ENCODE measurements around the gene PRSS8.

Gene PRSS8

GRCh38 chr16:31128711-31129567, 6.6 kb downstream of the PRSS8 start:
- no peak for DNase-seq (ENCODE audit: low read depth)

GRCh38 chr16:31127182-31127581, 8.3 kb downstream of the PRSS8 start:
- no peak for DNase-seq (ENCODE audit: low read depth)

- DNase-seq (ENCODE audit: low read depth), result no peak
Measured at GRCh38 chr16:31125844-31126243, 9.7 kb downstream of the PRSS8 start.

DNA sequence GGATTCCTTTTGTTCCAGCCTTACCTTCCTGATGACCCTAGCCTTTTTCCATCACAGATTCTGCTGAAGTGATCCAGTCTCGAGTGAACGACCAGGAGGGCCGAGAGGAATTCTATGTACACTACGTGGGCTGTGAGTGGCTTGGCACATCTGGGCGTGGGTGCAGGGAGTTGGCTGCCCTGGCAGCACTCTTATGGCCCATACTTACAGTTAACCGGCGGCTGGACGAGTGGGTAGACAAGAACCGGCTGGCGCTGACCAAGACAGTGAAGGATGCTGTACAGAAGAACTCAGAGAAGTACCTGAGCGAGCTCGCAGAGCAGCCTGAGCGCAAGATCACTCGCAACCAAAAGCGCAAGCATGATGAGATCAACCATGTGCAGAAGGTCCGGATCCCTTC, 15.4 kb downstream of the PRSS8 start:
- no peak for DNase-seq (ENCODE audit: low read depth)

DNA sequence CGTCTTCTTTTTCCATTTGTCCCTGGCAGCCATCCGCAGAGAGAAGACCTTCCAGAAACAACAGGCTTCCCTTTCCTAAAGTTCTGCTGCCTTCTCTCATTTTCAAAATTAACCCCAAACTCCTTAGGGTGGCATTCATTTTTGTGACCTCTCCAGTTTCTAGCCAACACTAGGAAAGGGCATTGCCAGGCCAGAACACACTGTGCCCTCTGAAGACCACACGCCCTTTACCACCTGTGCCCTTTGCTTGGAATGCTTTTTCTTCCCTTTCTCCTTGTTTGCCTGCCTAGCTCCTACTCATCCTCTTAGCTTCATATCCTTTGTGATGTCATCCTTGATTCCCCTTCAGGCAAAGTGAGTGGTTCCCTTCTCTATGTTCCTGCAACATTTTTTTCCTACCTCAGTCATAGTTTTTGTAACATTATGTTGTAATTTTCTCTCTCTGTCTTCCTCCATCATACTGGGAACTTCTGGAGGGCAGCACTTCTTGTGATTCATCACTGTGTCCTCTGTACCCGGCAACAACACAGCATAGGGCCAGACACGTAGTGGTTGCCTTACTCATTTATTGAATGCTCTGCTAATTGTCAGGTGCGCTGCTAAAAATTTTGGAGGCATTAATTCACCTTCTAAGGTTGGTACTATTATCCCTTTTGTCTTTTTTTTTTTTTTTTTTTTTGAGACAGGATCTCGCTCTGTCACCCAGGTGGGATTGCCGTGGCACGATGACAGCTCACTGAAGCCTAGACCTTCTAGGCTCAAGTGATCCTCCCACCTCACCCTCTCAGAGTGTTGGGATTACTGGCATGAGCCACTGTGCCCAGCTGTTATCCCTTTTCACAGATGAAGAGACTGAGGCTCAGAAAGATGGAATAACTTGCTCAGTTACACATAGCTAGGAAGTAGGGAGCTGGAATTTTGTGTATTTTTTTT, 17.0 kb downstream of the PRSS8 start:
- DNase-seq (ENCODE audit: low read depth), result no peak

DNA sequence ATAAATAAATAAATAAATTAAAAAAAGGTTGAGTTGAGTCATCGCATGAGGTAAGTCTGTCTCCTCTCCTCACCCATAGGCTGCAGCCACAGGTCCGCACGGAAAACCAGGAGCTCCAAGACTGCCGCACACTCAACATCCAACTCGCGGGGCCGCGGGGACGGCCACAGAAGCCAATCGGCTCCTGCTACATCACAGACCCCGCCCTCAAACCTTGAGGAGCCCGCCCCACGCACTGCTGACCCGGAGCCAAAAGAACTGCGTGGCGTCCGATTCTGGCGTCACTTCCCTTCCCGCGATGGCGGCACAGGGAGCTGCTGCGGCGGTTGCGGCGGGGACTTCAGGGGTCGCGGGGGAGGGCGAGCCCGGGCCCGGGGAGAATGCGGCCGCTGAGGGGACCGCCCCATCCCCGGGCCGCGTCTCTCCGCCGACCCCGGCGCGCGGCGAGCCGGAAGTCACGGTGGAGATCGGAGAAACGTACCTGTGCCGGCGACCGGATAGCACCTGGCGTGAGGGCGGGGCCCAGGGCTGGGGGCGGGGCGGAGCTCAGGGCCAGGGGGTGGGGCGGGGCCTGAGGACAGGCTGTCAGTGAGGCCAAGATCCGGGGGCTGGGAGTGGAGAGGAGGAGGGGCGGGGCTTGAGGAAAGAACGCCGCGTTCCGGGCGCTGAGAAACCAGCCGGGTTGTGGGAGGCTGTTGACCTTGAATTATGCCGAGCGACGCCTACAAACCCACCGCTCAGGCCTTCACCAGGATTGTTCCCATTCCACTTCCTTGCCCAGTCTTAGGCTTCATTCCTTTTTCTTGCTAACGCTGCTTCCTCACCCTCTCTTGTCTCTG, 17.9 kb downstream of the PRSS8 start, which contains the start of gene KAT8:
Gene KAT8, plus strand, starts transcription at position 281 of the 839 bp plus-strand sequence. Its CDS starts 18 bp downstream, at position 299.
- peak; percentile 93 for DNase-seq (ENCODE audit: low read depth)

- DNase-seq (ENCODE audit: low read depth), result no peak
Measured at GRCh38 chr16:31114468-31114867, 21.1 kb downstream of the PRSS8 start.

DNA sequence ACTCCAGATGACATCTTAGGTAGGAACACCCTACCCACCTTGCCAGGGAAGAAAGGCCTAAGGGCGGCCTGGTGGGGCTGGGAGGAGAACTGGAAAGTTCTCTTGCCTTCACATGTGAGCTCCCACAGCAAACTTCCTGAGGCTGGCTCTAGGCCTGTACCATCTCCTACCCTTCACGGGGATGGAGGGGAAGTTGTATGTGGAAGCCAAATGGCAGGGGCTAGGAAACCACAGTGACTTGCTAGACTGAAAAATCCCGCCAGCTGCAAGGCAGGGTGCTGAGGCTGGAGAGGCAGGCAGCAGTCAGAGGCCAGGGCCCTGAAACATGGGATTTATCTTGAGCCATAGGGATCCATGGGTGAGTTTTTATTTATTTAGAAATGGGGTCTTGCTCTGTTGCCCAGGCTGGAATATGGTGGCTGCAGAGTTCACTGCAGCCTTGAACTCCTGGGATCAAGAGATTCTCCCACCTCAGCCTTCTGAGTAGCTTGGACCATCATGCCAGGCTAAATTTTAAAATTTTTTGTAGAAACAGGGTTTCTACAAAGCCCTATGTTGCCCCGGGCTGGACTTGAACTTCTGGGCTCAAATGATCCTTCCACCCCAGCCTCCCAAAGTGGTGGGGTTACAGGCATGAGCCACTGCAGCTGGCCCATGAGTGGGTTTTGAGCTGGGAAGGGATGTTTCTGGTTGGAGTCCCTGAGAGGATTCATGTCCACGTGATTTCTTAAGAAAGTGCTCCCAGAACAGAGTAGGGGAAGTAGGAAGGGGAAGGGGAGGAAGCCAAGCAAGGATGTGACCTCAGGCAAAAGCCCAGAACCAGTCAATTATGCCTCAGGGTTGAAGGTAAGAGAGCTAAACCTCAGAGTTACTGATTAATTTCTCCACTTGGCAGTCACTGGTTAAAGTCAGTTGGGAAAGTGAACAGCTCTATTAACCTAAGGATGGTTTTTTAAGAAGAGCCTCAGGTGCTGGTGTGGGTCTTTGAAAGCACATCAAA, 22.1 kb downstream of the PRSS8 start:
- DNase-seq (ENCODE audit: low read depth), result no peak

GRCh38 chr16:31112711-31113110, 22.8 kb downstream of the PRSS8 start:
- DNase-seq (ENCODE audit: low read depth), result no peak

DNA sequence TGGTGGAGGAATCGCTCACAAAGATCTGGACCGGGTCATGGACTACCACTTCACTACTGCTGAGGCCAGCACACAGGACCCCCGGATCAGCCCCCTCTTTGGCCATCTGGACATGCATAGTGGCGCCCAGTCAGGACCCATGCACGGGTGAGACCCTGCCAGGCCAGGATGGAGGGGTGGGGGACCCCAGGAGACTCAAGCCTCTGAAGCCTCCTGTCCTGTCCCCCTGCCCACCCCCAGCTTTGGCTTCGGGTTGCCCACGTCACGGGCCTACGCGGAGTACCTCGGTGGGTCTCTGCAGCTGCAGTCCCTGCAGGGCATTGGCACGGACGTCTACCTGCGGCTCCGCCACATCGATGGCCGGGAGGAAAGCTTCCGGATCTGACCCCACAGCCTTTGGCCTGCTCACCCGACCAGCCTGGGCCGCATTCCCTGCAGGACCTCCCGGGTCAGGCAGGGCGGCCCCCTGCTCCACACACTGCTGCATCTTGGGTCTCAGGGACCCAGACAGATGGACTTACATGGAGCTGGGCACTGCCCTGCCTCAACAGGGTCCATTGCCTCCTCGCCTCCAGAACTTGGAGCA, 23.6 kb downstream of the PRSS8 start:
- DNase-seq (ENCODE audit: low read depth), result no peak

DNA sequence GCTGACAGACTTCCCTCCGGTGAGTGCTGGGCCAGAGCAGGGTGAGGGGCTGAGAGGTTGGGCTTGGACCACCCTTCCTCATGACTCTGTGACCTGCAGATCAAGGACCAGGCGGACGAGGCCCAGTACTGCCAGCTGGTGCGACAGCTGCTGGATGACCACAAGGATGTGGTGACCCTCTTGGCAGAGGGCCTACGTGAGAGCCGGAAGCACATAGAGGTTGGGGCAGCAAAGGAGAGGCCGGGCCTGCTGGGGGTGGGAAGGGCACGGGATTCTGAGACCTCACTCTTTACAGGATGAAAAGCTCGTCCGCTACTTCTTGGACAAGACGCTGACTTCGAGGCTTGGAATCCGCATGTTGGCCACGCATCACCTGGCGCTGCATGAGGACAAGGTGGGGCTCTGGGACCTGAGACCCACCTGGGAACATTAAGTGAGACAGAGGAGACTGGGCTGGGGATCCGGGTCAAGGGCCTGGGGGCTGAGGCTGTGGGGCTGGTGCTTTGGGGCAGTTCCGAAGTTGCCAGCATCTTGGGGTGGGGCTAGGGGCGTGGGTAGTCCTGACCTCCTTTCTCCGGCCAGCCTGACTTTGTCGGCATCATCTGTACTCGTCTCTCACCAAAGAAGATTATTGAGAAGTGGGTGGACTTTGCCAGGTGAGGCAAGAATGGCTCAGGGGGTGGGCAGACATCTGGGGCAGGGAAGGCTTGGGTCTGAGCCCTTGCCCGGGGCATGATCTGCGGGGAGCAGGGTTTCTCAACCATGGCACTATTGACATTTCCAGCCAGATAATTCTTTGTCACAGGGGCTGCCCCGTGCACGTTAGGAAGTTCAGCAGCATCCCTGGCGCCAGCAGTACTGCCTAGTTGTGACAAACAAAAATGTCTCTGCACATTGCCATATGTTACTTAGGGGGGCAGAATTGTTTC, 25.2 kb downstream of the PRSS8 start:
- no peak for DNase-seq (ENCODE audit: low read depth)

DNA sequence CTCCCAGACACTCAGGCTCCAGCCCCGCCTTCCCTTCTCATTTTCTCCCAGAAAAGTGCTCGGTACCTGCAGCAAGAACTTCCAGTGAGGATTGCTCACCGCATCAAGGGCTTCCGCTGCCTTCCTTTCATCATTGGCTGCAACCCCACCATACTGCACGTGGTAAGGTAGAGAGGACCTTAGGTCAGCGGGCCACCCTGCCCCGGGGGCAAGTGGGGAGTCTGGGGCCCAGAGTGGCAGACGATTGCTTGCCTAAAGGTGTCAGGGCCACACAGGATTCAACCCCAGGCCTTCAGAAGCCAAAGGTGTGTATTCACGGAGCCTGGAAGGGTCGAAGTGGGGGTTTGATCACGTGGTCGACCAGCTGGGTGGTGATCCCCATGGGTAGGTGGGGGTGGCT, 25.9 kb downstream of the PRSS8 start:
- no peak for DNase-seq (ENCODE audit: low read depth)

DNA sequence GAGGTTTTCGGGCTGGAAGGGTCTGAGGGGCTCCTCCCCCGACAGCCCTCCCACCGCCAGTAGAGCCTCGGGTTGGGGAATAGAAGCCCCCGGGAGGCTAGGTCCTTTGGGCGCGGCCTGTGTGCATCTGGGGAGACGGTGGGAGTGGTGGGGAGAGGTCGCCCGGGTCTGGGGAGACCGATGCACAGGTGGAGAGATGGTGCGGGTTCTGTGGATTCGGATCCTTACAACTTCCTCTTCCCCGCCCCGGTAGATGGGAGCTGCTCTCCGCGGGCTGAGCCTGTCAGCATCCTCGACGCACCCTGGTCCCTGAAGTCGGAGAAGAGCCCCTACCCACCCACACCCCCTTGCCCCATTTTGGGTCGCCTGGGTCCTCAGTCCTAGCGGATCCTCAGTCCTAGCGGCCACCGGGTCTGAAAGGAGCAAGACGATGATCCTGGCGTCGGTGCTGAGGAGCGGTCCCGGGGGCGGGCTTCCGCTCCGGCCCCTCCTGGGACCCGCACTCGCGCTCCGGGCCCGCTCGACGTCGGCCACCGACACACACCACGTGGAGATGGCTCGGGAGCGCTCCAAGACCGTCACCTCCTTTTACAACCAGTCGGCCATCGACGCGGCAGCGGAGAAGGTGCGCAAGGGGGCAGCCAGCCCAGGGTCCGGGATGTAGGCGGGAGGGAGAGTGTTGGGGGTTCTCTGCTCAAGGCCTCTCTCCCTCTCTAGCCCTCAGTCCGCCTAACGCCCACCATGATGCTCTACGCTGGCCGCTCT, 26.6 kb downstream of the PRSS8 start:
- no peak for DNase-seq (ENCODE audit: low read depth)

- peak; percentile 32 for DNase-seq (ENCODE audit: low read depth)
Measured at GRCh38 chr16:31108035-31108793, 27.3 kb downstream of the PRSS8 start, which contains the start of gene BCKDK. TSS of gene BCKDK (plus strand) at chr16:31108386. CDS start at chr16:31109224, 838 bp downstream.

- DNase-seq (ENCODE audit: low read depth), result no peak
Measured at GRCh38 chr16:31107465-31107867, 28.1 kb downstream of the PRSS8 start.

DNA sequence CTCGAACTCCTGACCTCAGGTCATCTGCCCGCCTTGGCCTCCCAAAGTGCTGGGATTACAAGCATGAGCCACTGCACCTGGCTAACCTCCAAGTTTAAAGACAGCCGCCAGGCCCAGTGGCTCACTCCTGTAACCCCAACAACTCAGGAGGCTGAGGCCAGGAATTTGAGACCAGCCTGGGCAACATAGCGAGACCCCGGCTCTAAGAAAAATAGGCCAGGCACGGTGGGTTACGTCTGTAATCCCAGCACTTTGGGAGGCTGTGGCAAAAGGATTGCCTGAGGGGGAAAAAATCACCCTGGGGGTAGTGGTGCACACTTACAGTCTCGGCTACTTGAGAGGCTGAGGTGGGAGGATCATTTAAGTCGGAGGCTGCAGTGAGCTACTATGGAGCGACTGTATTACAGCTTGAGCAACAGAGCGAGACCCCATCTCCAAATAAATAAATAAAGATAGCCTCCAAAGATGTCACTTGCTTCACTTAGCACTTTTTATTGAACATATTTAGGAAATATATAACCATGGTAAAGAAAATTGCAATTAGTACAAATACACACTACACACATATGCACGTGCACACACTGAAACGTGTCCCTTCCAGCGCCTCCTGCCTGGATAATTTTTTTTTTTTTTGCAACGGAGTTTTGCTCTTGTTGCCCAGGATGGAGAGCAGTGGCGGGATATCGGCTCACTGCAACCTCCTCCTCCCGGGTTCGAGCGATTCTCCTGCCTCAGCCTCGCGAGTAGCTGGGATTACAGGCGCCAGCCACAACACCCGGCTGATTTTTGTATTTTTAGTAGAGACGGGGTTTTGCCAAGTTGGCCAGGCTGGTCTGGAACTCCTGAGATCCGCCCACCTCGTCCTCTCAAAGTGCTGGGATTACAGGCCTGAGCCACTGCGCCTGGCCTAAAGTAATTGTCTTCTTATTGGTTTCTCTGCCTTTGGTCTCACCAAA, 28.7 kb downstream of the PRSS8 start:
- DNase-seq (ENCODE audit: low read depth), result no peak

Data from stimulated activated CD8-positive, alpha-beta memory T cell treated with anti-CD3 and anti-CD28 coated beads, Interleukin-12 subunit alpha, Interleukin-12 subunit beta, amount 100 ng/mL, for 1 hour (primary cell).